Keratinocyte (primary cell): ENCODE results near the gene CMIP. TPM values are rescaled to one million over a fixed set of nuclear protein-coding genes. Genes with fewer than 3 reads are reported as not detected.

Experiments
- DNase-seq: peaks from one replicate; pipeline ENCODE4 v3.0.0-alpha.2; 2011; ENCODE audit warnings: low read depth, missing footprints, low spot score
- FAIRE-seq: peaks from 2 replicates; lab custom pipeline; 2011; peaks lifted over from hg19 to GRCh38; lab: Jason Lieb, UNC
- H2AFZ ChIP-seq: 2 replicates; pipeline ENCODE4 v1.6.0; 2012; ENCODE audit warnings: low read length, control low read depth, inconsistent platforms; ENCODE audit not compliant: control insufficient read depth
- H3K27ac ChIP-seq: 2 replicates; pipeline ENCODE4 v1.5.1; 2011; ENCODE audit warnings: low read length; ENCODE audit not compliant: control insufficient read depth, insufficient read depth
- H3K27me3 ChIP-seq: 3 replicates; pipeline ENCODE4 v1.6.0; 2011; ENCODE audit warnings: low read length; ENCODE audit not compliant: control insufficient read depth, insufficient read depth; ENCODE audit errors: extremely low read depth
- H3K36me3 ChIP-seq, 2 experiments: 2 replicates in 1 of 2; 3 replicates in 1 of 2; pipeline ENCODE4 v1.5.1; 2011; ENCODE audit warnings: low read length in 2 of 2, mild to moderate bottlenecking in 1 of 2; ENCODE audit not compliant: control insufficient read depth in 2 of 2, insufficient read depth in 2 of 2; ENCODE audit errors: extremely low read depth in 1 of 2
- H3K4me1 ChIP-seq: 3 replicates; pipeline ENCODE4 v1.5.1; 2011; ENCODE audit warnings: low read length; ENCODE audit not compliant: control insufficient read depth, insufficient read depth; ENCODE audit errors: extremely low read depth
- H3K4me2 ChIP-seq: 3 replicates; pipeline ENCODE4 v1.6.0; 2011; ENCODE audit warnings: low read depth, low read length; ENCODE audit not compliant: control insufficient read depth, insufficient read depth; ENCODE audit errors: extremely low read depth
- H3K4me3 ChIP-seq, 3 experiments: fragments of 200-600 bp in 1 of 3; sonication (generic) in 1 of 3; 2 replicates in 2 of 3; 3 replicates in 1 of 3; pipeline ENCODE4 v1.5.1; 2011 to 2016; ENCODE audit warnings: low read length in 3 of 3, mild to moderate bottlenecking in 3 of 3, control low read depth in 2 of 3, inconsistent platforms in 1 of 3, low read depth in 1 of 3, mixed read lengths in 1 of 3, mixed run types in 1 of 3, moderate library complexity in 1 of 3; ENCODE audit not compliant: control insufficient read depth in 2 of 3, insufficient read depth in 2 of 3; ENCODE audit errors: extremely low read depth in 1 of 3
- H3K79me2 ChIP-seq: 2 replicates; pipeline ENCODE4 v1.6.0; 2012; ENCODE audit warnings: low read length; ENCODE audit not compliant: control insufficient read depth, insufficient read depth
- H3K9ac ChIP-seq: 3 replicates; pipeline ENCODE4 v1.6.0; 2011; ENCODE audit warnings: low read length; ENCODE audit not compliant: control insufficient read depth, insufficient read depth; ENCODE audit errors: extremely low read depth
- H3K9me1 ChIP-seq: 3 replicates; pipeline ENCODE4 v1.6.0; 2011; ENCODE audit warnings: low read length; ENCODE audit not compliant: control insufficient read depth, insufficient read depth; ENCODE audit errors: extremely low read depth
- H3K9me3 ChIP-seq: 2 replicates; pipeline ENCODE4 v1.5.1; 2012; ENCODE audit warnings: low read depth, low read length; ENCODE audit not compliant: control insufficient read depth
- H4K20me1 ChIP-seq: 3 replicates; pipeline ENCODE4 v1.6.0; 2011; ENCODE audit warnings: low read length; ENCODE audit not compliant: control insufficient read depth, insufficient read depth; ENCODE audit errors: extremely low read depth
- CTCF ChIP-seq, 3 experiments: IDR thresholded peaks in 1 of 3; conservative IDR thresholded peaks in 1 of 3; optimal IDR thresholded peaks in 1 of 3; 2 replicates in 2 of 3; 3 replicates in 1 of 3; pipeline versions ENCODE3 to v1.5.1; 2011; ENCODE audit warnings: low read length in 3 of 3, mild to moderate bottlenecking in 3 of 3, moderate library complexity in 2 of 3, control low read depth in 1 of 3, inconsistent platforms in 1 of 3; ENCODE audit not compliant: insufficient read depth in 2 of 3; ENCODE audit errors: extremely low read depth in 1 of 3
- EZH2 ChIP-seq: IDR thresholded peaks from one replicate; pipeline ENCODE4 v1.6.1; 2012; ENCODE audit warnings: inconsistent platforms, mild to moderate bottlenecking, low read length, moderate library complexity
- dilution Hi-C: fragments of 300-500 bp; cut with MboI; formaldehyde crosslinking; loops from one replicate; pipeline ENCODE4 v1.7.0; 2020; ENCODE audit warnings: low sequenced_read_pairs; ENCODE audit not compliant: extremely low pct_ligation_motif_present
- polyA plus RNA-seq, 5 experiments: library from polyadenylated mRNA; depleted of rRNA in 3 of 5; stranded (reverse) in 3 of 5; stranded (forward) in 1 of 5; unstranded in 1 of 5; fragments of >200 nt; gene quantifications; 1 replicate in 1 of 5; 2 replicates in 3 of 5; 3 replicates in 1 of 5; pipeline versions ENCODE4 v1.2.1 to v1.2.3, GENCODE V29; 2011 to 2012; ENCODE audit warnings: missing spikeins in 2 of 5, low read depth in 1 of 5, low replicate concordance in 1 of 5

Gene CMIP
- polyA plus RNA-seq, 1 donor (not counting 4 experiments of a cell fraction or from before 2014, with no cell fraction given) = 5.0 TPM

- H3K4me2 ChIP-seq = no peak overlapping the region
- DNase-seq (no peak), FAIRE-seq (no peak)
- no peaks in the 10 kb centered on the region for H3K27me3 ChIP-seq
- no peak for TF ChIP-seq EZH2
- no peak for TF ChIP-seq CTCF (optimal IDR thresholded peaks at IDR 0.05 in 1 of 3, IDR thresholded peaks at IDR 0.05 in 1 of 3, conservative IDR thresholded peaks at IDR 0.05 in 1 of 3; ENCODE audit: extremely low read depth in 1 of 3, insufficient read depth in 2 of 3, low read length in 3 of 3)
- no peak overlapping the region for H3K9ac ChIP-seq
- peaks cover 72% of the 10 kb centered on the region for H3K79me2 ChIP-seq
- no peaks in the 10 kb centered on the region for H3K9me3 ChIP-seq
- H4K20me1 ChIP-seq = peaks cover 5% of the 10 kb centered on the region
- H2AFZ ChIP-seq = no peak overlapping the region
- no peak overlapping the region for H3K4me3 ChIP-seq
- no peak overlapping the region for H3K27ac ChIP-seq
- H3K4me1 ChIP-seq = peaks cover 15% of the 10 kb centered on the region
- no peaks in the 10 kb centered on the region for H3K9me1 ChIP-seq
- dilution Hi-C loops = no loop called here
- peaks cover 2 to 13% of the 10 kb centered on the region in 2 experiments for H3K36me3 ChIP-seq
Observed at GRCh38 chr16:81591545-81591870, 146.9 kb downstream of the CMIP start.

GRCh38 chr16:81592353-81592866 is 147.8 kb downstream of the CMIP start:
- Histone ChIP-seq H3K27me3 (no peaks in the 10 kb centered on the region), H3K4me2 (no peak overlapping the region), H3K4me1 (peaks cover 13% of the 10 kb centered on the region), H2AFZ (no peak overlapping the region), H3K4me3 (no peak overlapping the region), H3K9me1 (no peaks in the 10 kb centered on the region), H3K9ac (no peak overlapping the region), H3K36me3 (peaks cover 2 to 10% of the 10 kb centered on the region in 2 experiments), H4K20me1 (peaks cover 5% of the 10 kb centered on the region), H3K79me2 (peaks cover 72% of the 10 kb centered on the region), H3K27ac (no peak overlapping the region), H3K9me3 (no peaks in the 10 kb centered on the region)
- TF ChIP-seq EZH2 (no peak), CTCF (optimal IDR thresholded peaks at IDR 0.05 in 1 of 3, IDR thresholded peaks at IDR 0.05 in 1 of 3, conservative IDR thresholded peaks at IDR 0.05 in 1 of 3; ENCODE audit: extremely low read depth in 1 of 3, insufficient read depth in 2 of 3, low read length in 3 of 3) (no peak)
- DNase-seq (no peak), FAIRE-seq (no peak)
- dilution Hi-C loops = no loop called here
